ENCODE data around the gene LDHAL6B.

The LDHAL6B gene

GRCh38 chr15:59206623-59207183 is at the start of gene LDHAL6B:
Gene LDHAL6B, plus strand, starts transcription at chr15:59206843. Its CDS starts 98 bp downstream, at chr15:59206941.
- H3K36me3 ChIP-seq (replicated peaks), result peaks cover 82% of the 10 kb centered on the region
- TF ChIP-seq CTCF (IDR thresholded peaks at IDR 0.05; ENCODE audit: low read depth, low read length, missing control alignments), result no peak

GRCh38 chr15:59157396-59157795 is 49.2 kb upstream of the LDHAL6B start:
- no peak for DNase-seq
- Histone ChIP-seq H3K4me3 (ENCODE audit: low read depth, low read length) (no peak overlapping the region), H3K36me3 (replicated peaks) (peaks cover 77% of the 10 kb centered on the region), H3K27ac (no peak overlapping the region), H3K27me3 (replicated peaks) (no peaks in the 10 kb centered on the region)
- TF ChIP-seq CTCF (IDR thresholded peaks at IDR 0.05; ENCODE audit: low read depth, low read length, missing control alignments), result no peak
- in situ Hi-C loops (cut with HindIII; ENCODE audit: low pct_ligation_motif_present, low sequenced_read_pairs), result no loop called here

More at GRCh38 chr15:59206623-59207183, at the start of gene LDHAL6B:
- in situ Hi-C loops (cut with HindIII; ENCODE audit: low pct_ligation_motif_present, low sequenced_read_pairs), result no loop called here
- Histone ChIP-seq H3K27ac (no peak within 1 kb of the TSS), H3K27me3 (replicated peaks) (no peaks in the 10 kb centered on the region), H3K4me3 (ENCODE audit: low read depth, low read length) (no peak within 1 kb of the TSS)
- no peak for DNase-seq

GRCh38 chr15:59157840-59158700 is 48.6 kb upstream of the LDHAL6B start:
- Histone ChIP-seq H3K36me3 (replicated peaks) (peaks cover 75% of the 10 kb centered on the region), H3K27me3 (replicated peaks) (no peaks in the 10 kb centered on the region), H3K27ac (no peak overlapping the region), H3K4me3 (ENCODE audit: low read depth, low read length) (no peak overlapping the region)
- DNase-seq, result no peak
- no peak for TF ChIP-seq CTCF (IDR thresholded peaks at IDR 0.05; ENCODE audit: low read depth, low read length, missing control alignments)
- in situ Hi-C loops (cut with HindIII; ENCODE audit: low pct_ligation_motif_present, low sequenced_read_pairs), result no loop called here

GRCh38 chr15:59158701-59159034 is 48.0 kb upstream of the LDHAL6B start:
- no peak for TF ChIP-seq CTCF (IDR thresholded peaks at IDR 0.05; ENCODE audit: low read depth, low read length, missing control alignments)
- Histone ChIP-seq H3K27ac (no peak overlapping the region), H3K4me3 (ENCODE audit: low read depth, low read length) (no peak overlapping the region), H3K27me3 (replicated peaks) (no peaks in the 10 kb centered on the region), H3K36me3 (replicated peaks) (peaks cover 69% of the 10 kb centered on the region)
- in situ Hi-C loops (cut with HindIII; ENCODE audit: low pct_ligation_motif_present, low sequenced_read_pairs), result no loop called here
- DNase-seq, result no peak

- TF ChIP-seq CTCF (IDR thresholded peaks at IDR 0.05; ENCODE audit: low read depth, low read length, missing control alignments), result no peak
- no peak overlapping the region for H3K27ac ChIP-seq
- H3K36me3 ChIP-seq (replicated peaks), result peaks cover 68% of the 10 kb centered on the region
- H3K27me3 ChIP-seq (replicated peaks), result no peaks in the 10 kb centered on the region
- no peak for DNase-seq
- H3K4me3 ChIP-seq (ENCODE audit: low read depth, low read length), result no peak overlapping the region
- in situ Hi-C loops (cut with HindIII; ENCODE audit: low pct_ligation_motif_present, low sequenced_read_pairs), result no loop called here
These were observed 47.4 kb upstream of the LDHAL6B start for GRCh38 chr15:59159210-59159609.
